Liver (tissue), 9 donors: Measurements from ENCODE around the gene SPINK1. TPM values are rescaled to one million over a fixed set of nuclear protein-coding genes. Genes with fewer than 3 reads are reported as not detected.

ENCODE experiments used
- DNase-seq: peaks from one replicate; pipeline ENCODE4 v3.0.0-alpha.2; 2017; ENCODE audit warnings: low spot score
- H3K27ac ChIP-seq, 2 donors: one replicate each; pipeline ENCODE4 v1.7.0; 2013; ENCODE audit warnings: inconsistent platforms in 2 of 2, low read length in 2 of 2, control low read depth in 1 of 2, low read depth in 1 of 2, mild to moderate bottlenecking in 1 of 2
- H3K27me3 ChIP-seq, 4 donors: one replicate each; pipeline versions ENCODE4 v1.6.1 to v1.7.0; 2013; ENCODE audit warnings: low read length in 3 of 4, inconsistent platforms in 1 of 4, mild to moderate bottlenecking in 1 of 4, moderate library complexity in 1 of 4; ENCODE audit not compliant: control insufficient read depth in 4 of 4, insufficient read depth in 4 of 4
- H3K36me3 ChIP-seq, 4 donors: one replicate each; pipeline versions ENCODE4 v1.6.1 to v1.7.0; 2013; ENCODE audit warnings: low read length in 3 of 4, mild to moderate bottlenecking in 3 of 4, low read depth in 1 of 4, moderate library complexity in 1 of 4; ENCODE audit not compliant: control insufficient read depth in 4 of 4, insufficient read depth in 3 of 4
- H3K4me1 ChIP-seq, 4 donors: one replicate each; pipeline versions ENCODE4 v1.6.1 to v1.7.0; 2013; ENCODE audit warnings: low read length in 3 of 4, mild to moderate bottlenecking in 3 of 4, moderate library complexity in 1 of 4; ENCODE audit not compliant: control insufficient read depth in 4 of 4, insufficient read depth in 4 of 4
- H3K4me3 ChIP-seq, 3 donors: one replicate each; pipeline versions ENCODE4 v1.6.1 to v1.7.0; 2013; ENCODE audit warnings: low read length in 3 of 3, control low read depth in 1 of 3, low read depth in 1 of 3, mild to moderate bottlenecking in 1 of 3
- H3K9ac ChIP-seq, 2 donors: one replicate each; pipeline ENCODE4 v1.7.0; 2013; ENCODE audit warnings: low read length in 2 of 2, mild to moderate bottlenecking in 2 of 2, moderate library complexity in 2 of 2, control low read depth in 1 of 2, low read depth in 1 of 2
- H3K9me3 ChIP-seq, 4 donors: one replicate each; pipeline versions ENCODE4 v1.6.1 to v1.7.0; 2013; ENCODE audit warnings: low read length in 3 of 4; ENCODE audit not compliant: control insufficient read depth in 4 of 4
- ATF3 ChIP-seq: IDR thresholded peaks from 2 replicates; pipeline ENCODE4 v1.6.1; 2016; ENCODE audit warnings: antibody characterized with exemption
- CTCF ChIP-seq: fragments of 150-350 bp; IDR thresholded peaks from 2 replicates; pipeline ENCODE4 v1.5.1; 2017; ENCODE audit warnings: improper control_type of control experiment, low read depth, low read length; ENCODE audit not compliant: missing input control
- EGR1 ChIP-seq, 2 donors: IDR thresholded peaks; 2 replicates each; pipeline ENCODE4 v1.6.1; 2016 to 2018; ENCODE audit warnings: antibody characterized with exemption in 2 of 2, low read depth in 2 of 2
- FOXA1 ChIP-seq: IDR thresholded peaks from 2 replicates; pipeline ENCODE4 v1.6.1; 2016; ENCODE audit warnings: antibody characterized with exemption
- FOXA2 ChIP-seq: IDR thresholded peaks from 2 replicates; pipeline ENCODE4 v1.6.1; 2016; ENCODE audit warnings: antibody characterized with exemption
- GABPA ChIP-seq, 2 donors: IDR thresholded peaks in 1 of 2; conservative IDR thresholded peaks in 1 of 2; 2 replicates each; pipeline ENCODE4 v1.6.1; 2016; ENCODE audit warnings: antibody characterized with exemption in 2 of 2, mild to moderate bottlenecking in 1 of 2, moderate library complexity in 1 of 2
- HNF4G ChIP-seq: IDR thresholded peaks from 2 replicates; pipeline ENCODE4 v1.6.1; 2016; ENCODE audit warnings: antibody characterized with exemption
- MAX ChIP-seq: IDR thresholded peaks from 2 replicates; pipeline ENCODE4 v1.6.1; 2016; ENCODE audit warnings: antibody characterized with exemption
- NR2F2 ChIP-seq: IDR thresholded peaks from 2 replicates; pipeline ENCODE4 v1.6.1; 2016; ENCODE audit warnings: antibody characterized with exemption
- RAD21 ChIP-seq, 2 donors: IDR thresholded peaks; 2 replicates each; pipeline ENCODE4 v1.6.1; 2016; ENCODE audit warnings: antibody characterized with exemption in 2 of 2, mild to moderate bottlenecking in 2 of 2
- REST ChIP-seq: IDR thresholded peaks from 2 replicates; pipeline ENCODE4 v1.6.1; 2016; ENCODE audit warnings: antibody characterized with exemption, mild to moderate bottlenecking
- RXRA ChIP-seq, 2 donors: IDR thresholded peaks; 2 replicates each; pipeline ENCODE4 v1.6.1; 2017 to 2018; ENCODE audit warnings: antibody characterized with exemption in 2 of 2, mild to moderate bottlenecking in 1 of 2
- SP1 ChIP-seq: IDR thresholded peaks from 2 replicates; pipeline ENCODE4 v1.6.1; 2018; ENCODE audit warnings: antibody characterized with exemption, mild to moderate bottlenecking
- TAF1 ChIP-seq: conservative IDR thresholded peaks from 2 replicates; pipeline ENCODE4 v1.6.1; 2016; ENCODE audit warnings: antibody characterized with exemption, mild to moderate bottlenecking
- YY1 ChIP-seq: IDR thresholded peaks from 2 replicates; pipeline ENCODE4 v1.6.1; 2016; ENCODE audit warnings: antibody characterized with exemption, mild to moderate bottlenecking
- ZBTB33 ChIP-seq: IDR thresholded peaks from 2 replicates; pipeline ENCODE4 v1.6.1; 2016; ENCODE audit warnings: antibody characterized with exemption
- WGBS: extraction: QIAGEN DNeasy Blood & Tissue Kit; methylation state at CpG from one replicate; pipeline ENCODE4 v1.1.7; 2013; 5-methylcytosine and 5-hydroxymethylcytosine counted together
- polyA plus RNA-seq, 2 donors: library from polyadenylated mRNA; stranded (reverse) in 1 of 2; unstranded in 1 of 2; fragments of 200-250 nt in 1 of 2; fragments of >200 nt in 1 of 2; fragmentation: Nextera tagmentation in 1 of 2; extraction: Ambion mirVana in 1 of 2; gene quantifications; one replicate each; pipeline versions ENCODE4 v1.2.1 to v1.2.3, GENCODE V29; 2013 to 2015
- total RNA-seq, 2 donors: library from RNA; depleted of rRNA; stranded (reverse); fragments of >200 nt; gene quantifications; one replicate each; pipeline ENCODE4 v1.2.3, GENCODE V29; 2014
- donor health status: healthy.
- donor health status: healthy.
- donor health status: healthy.
- donor health status: healthy.
- donor health status: healthy.

SPINK1 gene
- total and polyA plus RNA-seq, 4 donors: 0.33 to 2,026 (median 116) TPM

- no peak for TF ChIP-seq CTCF
- TF ChIP-seq YY1: no peak
- TF ChIP-seq NR2F2: no peak
Observed at GRCh38 chr5:147856801-147857200, 25.3 kb upstream of the SPINK1 start (continued).

- no peak overlapping the region for H3K27ac ChIP-seq
- H3K9me3 ChIP-seq: no peaks in the 10 kb centered on the region
- TF ChIP-seq YY1 (no peak), EGR1 (IDR thresholded peaks at IDR 0.05; ENCODE audit: low read depth in 2 of 2) (no peak), ATF3 (no peak), HNF4G (no peak), FOXA2 (no peak), TAF1 (no peak), MAX (no peak), SP1 (no peak), REST (no peak), GABPA (IDR thresholded peaks at IDR 0.05 in 1 of 2, conservative IDR thresholded peaks at IDR 0.05 in 1 of 2) (no peak), RAD21 (IDR thresholded peaks at IDR 0.05) (no peak), FOXA1 (no peak), CTCF (no peak), ZBTB33 (no peak), NR2F2 (no peak), RXRA (IDR thresholded peaks at IDR 0.05) (no peak)
- DNase-seq: no peak
- H3K9ac ChIP-seq: no peak overlapping the region
- H3K27me3 ChIP-seq: no peaks in the 10 kb centered on the region
- no peak overlapping the region for H3K4me3 ChIP-seq
- 49% methylated on average over 4 of the region's 4 CpGs for WGBS
- H3K36me3 ChIP-seq: no peaks in the 10 kb centered on the region
- peaks cover 0 to 6% (median 2%) of the 10 kb centered on the region in 4 donors for H3K4me1 ChIP-seq
Observed at GRCh38 chr5:147855774-147856069, 24.3 kb upstream of the SPINK1 start.
